IPS DF 19.7 (cell line): Measurements from ENCODE around the gene THAP3.
"Not testable (repeated sequence)": the region's sequence is repeated elsewhere in the genome, so short reads cannot be mapped to it uniquely, and the experiment has no call there.

ENCODE experiments used
- DNase-seq: peaks from one replicate; pipeline ENCODE4 v3.0.0-alpha.2; 2013; ENCODE audit warnings: low read depth, low spot score

Gene THAP3

GRCh38 chr1:6591222-6591621, 33.4 kb upstream of the THAP3 start:
- DNase-seq = no peak

GRCh38 chr1:6591644-6592043, 33.0 kb upstream of the THAP3 start:
- no peak for DNase-seq

- DNase-seq = no peak
Measured at GRCh38 chr1:6592441-6592840, 32.2 kb upstream of the THAP3 start.

GRCh38 chr1:6592865-6593593, 31.6 kb upstream of the THAP3 start:
- no peak for DNase-seq

- DNase-seq = no peak
Measured at GRCh38 chr1:6593810-6594209, 30.9 kb upstream of the THAP3 start.

- no peak for DNase-seq
Measured at GRCh38 chr1:6594977-6595740, 29.5 kb upstream of the THAP3 start.

DNA sequence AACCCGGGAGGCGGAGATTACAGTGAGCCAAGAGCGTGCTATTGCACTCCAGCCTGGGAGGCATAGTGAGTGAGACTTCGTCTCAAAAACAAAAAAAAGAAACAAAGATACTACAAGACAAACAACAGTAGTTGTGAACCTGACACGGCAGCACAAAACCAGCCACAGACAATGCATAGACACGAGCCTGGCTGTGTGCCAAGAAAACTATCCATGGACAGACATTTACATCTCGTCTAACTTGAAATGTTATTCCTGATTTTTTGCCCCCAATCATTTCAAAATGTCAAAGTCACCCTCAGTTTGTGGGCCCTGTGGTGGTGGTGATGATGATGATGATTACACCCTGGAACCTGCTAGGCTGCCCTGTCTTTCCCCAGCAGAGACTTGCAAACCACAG, 28.3 kb upstream of the THAP3 start:
- DNase-seq = no peak

DNA sequence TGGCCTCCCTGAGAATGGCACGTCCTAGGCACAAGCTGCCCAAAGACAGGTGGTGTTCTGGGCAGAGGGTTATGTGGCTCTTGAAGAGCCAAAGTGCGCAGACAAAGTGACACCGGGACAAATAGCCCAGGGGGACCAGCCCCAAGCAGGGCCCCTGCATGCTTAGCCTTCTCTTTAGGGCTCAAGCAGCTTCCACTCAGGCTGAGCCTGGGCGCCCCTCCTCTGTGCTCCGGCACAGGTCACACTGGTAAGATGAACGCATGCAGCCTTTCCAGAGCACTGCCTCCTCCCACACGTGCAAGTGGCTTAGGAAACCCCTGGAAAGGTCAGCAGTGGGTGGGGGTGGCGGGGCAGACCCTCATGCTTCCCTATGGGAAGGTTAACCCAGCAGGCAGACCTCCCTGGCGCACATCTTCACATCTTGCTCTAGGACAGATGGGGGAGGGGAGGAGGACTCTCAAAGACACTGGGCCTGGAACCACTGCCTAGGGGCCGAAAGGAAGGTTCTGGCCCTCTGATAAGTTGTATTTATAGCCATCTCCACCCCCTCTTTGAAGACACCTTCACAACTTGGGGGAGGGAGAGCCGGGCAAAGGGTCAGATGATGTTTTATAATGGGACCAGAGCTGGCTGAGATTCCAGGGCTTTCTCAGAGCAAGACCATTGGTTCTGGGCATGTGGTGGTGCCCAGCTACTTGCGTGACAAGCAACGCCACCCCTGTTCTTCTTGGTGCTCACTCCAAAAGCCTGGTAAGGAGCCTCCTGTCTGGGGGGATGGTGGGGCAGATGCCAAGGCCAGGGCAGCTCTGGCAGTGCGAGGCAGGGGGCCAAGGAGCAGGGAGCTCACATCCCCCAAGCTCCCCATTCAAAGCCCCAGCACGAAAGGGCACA, 27.5 kb upstream of the THAP3 start:
- DNase-seq = no peak

GRCh38 chr1:6597777-6598131, 26.9 kb upstream of the THAP3 start:
- DNase-seq = no peak

DNA sequence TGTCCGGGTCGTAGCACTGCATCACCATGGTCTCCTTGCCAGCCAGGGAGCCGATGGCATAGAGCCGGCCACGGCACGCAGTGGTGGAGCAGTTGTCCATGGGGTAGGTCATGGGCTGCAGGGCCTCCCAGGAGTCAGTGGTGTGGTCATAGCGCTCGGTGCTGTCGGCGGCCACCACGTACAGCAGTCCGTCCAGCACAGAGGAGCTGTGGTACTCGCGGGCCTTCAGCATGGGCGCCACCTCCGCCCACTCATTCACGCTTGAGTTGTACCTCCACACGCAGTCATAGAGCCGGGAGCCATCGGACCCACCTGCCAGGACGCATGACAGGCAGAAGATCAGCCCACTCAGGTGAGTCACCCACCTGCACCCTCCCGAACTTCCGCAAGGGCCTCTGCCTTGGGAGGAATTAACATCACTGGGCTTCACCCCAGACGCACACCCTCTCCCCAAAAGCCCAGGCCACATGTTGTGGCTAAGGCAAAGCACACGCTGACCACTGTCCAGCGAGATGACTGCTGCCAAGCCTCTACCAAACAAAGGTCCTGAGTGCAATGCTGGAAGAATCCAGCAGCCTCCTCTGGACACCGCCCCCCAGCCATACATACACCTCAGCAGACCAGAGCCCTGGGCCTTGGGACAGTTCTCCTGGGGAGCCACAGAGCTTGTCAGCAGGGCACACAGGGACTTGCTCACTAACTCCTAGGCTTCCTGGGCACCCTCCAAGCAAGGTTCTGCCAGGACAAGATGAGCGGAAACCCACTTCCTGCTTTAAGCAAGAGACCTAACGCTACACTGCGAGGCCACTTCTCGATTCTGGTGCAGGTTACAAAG, 25.3 kb upstream of the THAP3 start:
- no peak for DNase-seq

- not testable (repeated sequence) for DNase-seq
Measured at GRCh38 chr1:6599991-6600390, 24.7 kb upstream of the THAP3 start.

DNA sequence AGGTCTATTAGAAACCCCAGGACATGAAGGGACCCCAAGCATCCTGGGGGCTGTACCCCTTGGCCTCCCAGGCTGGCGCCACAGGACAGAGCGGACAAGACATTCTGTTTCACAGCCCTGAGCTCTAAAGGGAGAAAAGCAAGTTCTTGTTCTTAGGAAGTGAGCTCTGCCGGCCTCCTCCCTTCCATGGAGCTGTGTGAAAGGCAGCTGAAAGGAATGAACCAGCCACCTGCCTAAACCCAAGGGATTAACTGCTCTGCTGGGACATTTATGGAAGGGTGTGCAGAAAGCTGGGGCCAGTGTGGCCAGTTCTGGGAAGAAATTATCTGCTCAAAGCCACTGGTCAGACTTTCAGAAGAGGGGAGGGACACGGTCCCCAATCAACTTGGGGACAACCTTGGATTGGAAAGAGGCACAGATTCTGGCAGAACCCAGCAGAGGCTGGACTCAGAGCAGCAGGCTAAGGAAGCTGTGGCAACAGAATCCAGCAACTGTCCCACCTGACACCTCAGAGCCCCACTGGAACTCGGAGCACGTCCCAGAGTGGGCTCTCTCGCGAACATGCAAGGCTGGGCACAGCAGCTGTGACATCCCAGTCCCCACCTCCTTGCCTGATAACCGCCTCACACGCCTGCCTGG, 24.1 kb upstream of the THAP3 start:
- DNase-seq = no peak

DNA sequence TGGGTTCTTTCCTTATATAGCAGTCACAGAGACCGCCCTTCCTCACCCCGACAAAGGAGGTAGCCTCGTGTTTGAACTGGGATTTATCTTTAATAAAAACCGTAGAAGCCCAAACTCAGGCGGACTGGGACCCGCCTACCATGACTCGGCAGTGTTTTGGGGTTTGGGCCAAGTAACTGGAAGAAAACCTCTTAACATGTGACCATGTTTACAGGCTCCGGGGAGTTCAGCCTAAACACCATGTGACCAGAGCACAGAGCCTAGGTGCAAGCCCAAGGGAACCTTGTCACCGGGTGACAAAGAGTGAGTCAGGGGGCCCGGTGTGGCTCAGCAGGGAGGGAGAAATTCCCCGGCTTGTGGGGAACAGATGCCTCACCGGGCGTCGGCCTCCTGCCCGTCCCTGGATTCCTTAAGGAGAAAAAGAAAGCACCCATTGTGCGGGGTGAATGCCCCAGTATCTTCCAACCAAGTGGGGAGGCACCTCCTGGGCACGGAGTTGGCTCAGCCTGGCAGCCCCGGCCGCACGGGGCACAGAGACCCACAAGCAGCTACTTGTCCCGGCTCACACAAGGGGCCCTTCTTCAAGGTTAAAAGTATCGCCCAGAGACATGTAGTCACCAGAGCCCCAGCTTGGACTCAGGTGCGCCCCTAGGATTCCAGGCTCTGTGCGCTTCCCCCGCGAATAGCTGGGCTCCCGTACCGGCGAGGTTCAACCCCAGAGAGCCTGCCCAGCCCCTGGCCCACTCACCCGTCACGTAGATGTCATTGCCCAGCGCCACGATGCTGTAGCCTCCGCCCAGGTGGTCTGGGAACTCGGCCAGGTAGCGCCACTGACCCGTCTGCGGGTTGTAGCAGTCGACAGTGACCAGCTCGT, 23.4 kb upstream of the THAP3 start:
- no peak for DNase-seq

GRCh38 chr1:6601923-6602668, 22.6 kb upstream of the THAP3 start:
- no peak for DNase-seq

- DNase-seq = no peak
Measured at GRCh38 chr1:6602669-6603237, 21.9 kb upstream of the THAP3 start, which contains the start of gene KLHL21. KLHL21 (minus strand) TSS chr1:6602869; CDS start chr1:6602817, 52 bp downstream.

DNA sequence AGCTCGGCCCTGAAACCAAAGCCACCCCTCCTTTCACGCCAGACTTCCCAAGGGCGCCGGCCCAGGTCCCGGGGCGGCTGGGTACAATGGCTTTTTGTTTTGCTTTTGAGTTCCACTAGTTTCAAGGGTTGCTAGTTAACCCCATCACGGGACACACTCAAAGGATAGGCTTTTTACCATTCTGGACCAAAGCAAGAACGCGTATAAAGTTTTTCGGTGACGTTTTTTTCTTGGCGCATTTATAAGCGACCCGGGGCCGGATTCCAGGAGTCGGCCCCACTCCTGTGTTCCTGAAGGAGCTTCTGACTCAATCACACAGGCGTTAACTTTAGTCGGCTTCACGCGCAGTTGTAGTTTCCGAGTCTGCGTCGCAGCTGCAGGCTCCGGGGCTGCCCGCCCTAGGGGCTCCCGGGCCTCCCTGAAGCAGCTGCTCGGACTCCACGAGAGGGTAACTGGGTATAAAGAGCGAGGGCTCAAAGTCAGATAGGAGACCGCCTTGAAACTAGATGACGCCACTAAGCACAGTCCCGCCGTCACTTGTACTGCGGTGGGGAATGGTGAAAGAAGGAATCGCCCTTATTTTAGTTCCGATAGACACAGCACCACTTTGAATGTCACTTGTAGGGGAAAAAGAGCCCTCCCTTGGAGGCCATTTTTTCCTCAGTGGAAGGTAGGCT, 21.3 kb upstream of the THAP3 start:
- DNase-seq = no peak

- peak; percentile 85 for DNase-seq
Measured at GRCh38 chr1:6603915-6604558, 20.6 kb upstream of the THAP3 start.
